NCI-H2107 (cell line): ENCODE results near the gene NKX1-1.

Experiments
- DNase-seq: peaks from one replicate; lab custom pipeline; 2025; lab: John Stamatoyannopoulos, UW

Gene NKX1-1

GRCh38 chr4:1360423-1361283 is 45.6 kb downstream of the NKX1-1 start:
- DNase-seq: no peak

- DNase-seq: no peak
Observed at GRCh38 chr4:1359976-1360375, 46.3 kb downstream of the NKX1-1 start.

- DNase-seq: no peak
Observed at GRCh38 chr4:1359144-1359501, 47.1 kb downstream of the NKX1-1 start.

GRCh38 chr4:1358421-1359143 is 47.7 kb downstream of the NKX1-1 start:
- no peak for DNase-seq

- DNase-seq: no peak
Observed at GRCh38 chr4:1357356-1358248, 48.6 kb downstream of the NKX1-1 start.

GRCh38 chr4:1356181-1356998 is 49.9 kb downstream of the NKX1-1 start:
- DNase-seq: no peak

- DNase-seq: no peak
Observed at GRCh38 chr4:1355378-1355777, 50.9 kb downstream of the NKX1-1 start.

GRCh38 chr4:1354983-1355275 is 51.3 kb downstream of the NKX1-1 start:
- DNase-seq: no peak

- DNase-seq: no peak
Observed at GRCh38 chr4:1354136-1354982, 51.9 kb downstream of the NKX1-1 start.

GRCh38 chr4:1353186-1354055 is 52.8 kb downstream of the NKX1-1 start:
- no peak for DNase-seq
